IPS-18c (cell line): ENCODE measurements around the gene MXD4.
"Not testable (repeated sequence)": the region's sequence is repeated elsewhere in the genome, so short reads cannot be mapped to it uniquely, and the experiment has no call there.

Experiments
- H3K4me3 ChIP-seq: 2 replicates; pipeline ENCODE4 v1.7.0; 2013; ENCODE audit warnings: low read depth, mild to moderate bottlenecking, low read length, moderate library complexity; ENCODE audit not compliant: insufficient read depth
- H3K9me3 ChIP-seq: one replicate; pipeline ENCODE4 v1.6.1; 2013; ENCODE audit warnings: mild to moderate bottlenecking, low read length, moderate library complexity; ENCODE audit not compliant: control insufficient read depth, insufficient read depth

MXD4 gene

GRCh38 chr4:2221378-2221777 lies 40.5 kb downstream of the MXD4 start:
- H3K4me3 ChIP-seq, H3K9me3 ChIP-seq: not testable (repeated sequence)

GRCh38 chr4:2220016-2220630 lies 41.8 kb downstream of the MXD4 start:
- Histone ChIP-seq H3K9me3 (no peaks in the 10 kb centered on the region), H3K4me3 (no peak overlapping the region)

GRCh38 chr4:2219233-2219760 lies 42.6 kb downstream of the MXD4 start:
- no peak overlapping the region for H3K4me3 ChIP-seq
- H3K9me3 ChIP-seq, result no peaks in the 10 kb centered on the region

- H3K4me3 ChIP-seq, result no peak overlapping the region
These were observed 43.5 kb downstream of the MXD4 start for GRCh38 chr4:2218436-2218835.

GRCh38 chr4:2217726-2218125 lies 44.2 kb downstream of the MXD4 start:
- H3K4me3 ChIP-seq, result no peak overlapping the region

More at GRCh38 chr4:2218436-2218835, 43.5 kb downstream of the MXD4 start:
- no peaks in the 10 kb centered on the region for H3K9me3 ChIP-seq

GRCh38 chr4:2212831-2213230 lies 49.1 kb downstream of the MXD4 start:
- H3K4me3 ChIP-seq, result no peak overlapping the region
- H3K9me3 ChIP-seq, result no peaks in the 10 kb centered on the region

More at GRCh38 chr4:2217726-2218125, 44.2 kb downstream of the MXD4 start:
- no peaks in the 10 kb centered on the region for H3K9me3 ChIP-seq

- H3K4me3 ChIP-seq, H3K9me3 ChIP-seq: not testable (repeated sequence)
These were observed 59.1 kb downstream of the MXD4 start for GRCh38 chr4:2202789-2203188.
